AG04450 (cell line): ENCODE results near the gene KNSTRN. TPM values are rescaled to one million over a fixed set of nuclear protein-coding genes. Genes with fewer than 3 reads are reported as not detected.

ENCODE experiments used
- CTCF ChIA-PET: fragments of 300-600, 350-600 bp; formaldehyde crosslinking; extraction: SDS; loops from one replicate; lab custom pipeline; 2022; ENCODE audit warnings: antibody characterized with exemption, inconsistent platforms; lab: Charles Lee
- POLR2A ChIA-PET: fragments of 350-600 bp; formaldehyde crosslinking; extraction: SDS; loops from one replicate; lab custom pipeline; 2021; ENCODE audit warnings: antibody characterized with exemption, inconsistent platforms; lab: Yijun Ruan, JAX
- DNase-seq: peaks from one replicate; pipeline ENCODE4 v3.0.0-alpha.2; 2011; ENCODE audit warnings: low read depth, low spot score
- H3K27ac ChIP-seq: one replicate; pipeline ENCODE4 v1.5.1; 2012; ENCODE audit warnings: low read depth, low read length, control low read depth
- H3K27me3 ChIP-seq: one replicate; pipeline ENCODE4 v1.6.0; 2012; ENCODE audit warnings: low read length; ENCODE audit not compliant: control insufficient read depth, insufficient read depth
- H3K4me3 ChIP-seq: 2 replicates; pipeline ENCODE4 v1.5.1; 2011; ENCODE audit warnings: mild to moderate bottlenecking, low read depth, low read length, control low read depth
- H3K9me3 ChIP-seq: 2 replicates; pipeline ENCODE4 v1.5.1; 2012; ENCODE audit warnings: low read length; ENCODE audit not compliant: control insufficient read depth, insufficient read depth
- polyA plus RNA-seq: library from polyadenylated mRNA; depleted of rRNA; stranded (reverse); fragments of >200 nt; gene quantifications from 2 replicates; pipeline ENCODE4 v1.2.3, GENCODE V29; 2011
- TF ChIP-seq, protein P1 (sequence below): IDR thresholded peaks from 2 replicates; pipeline ENCODE4 v1.5.1; 2011; ENCODE audit warnings: low read depth, low read length, control low read depth, inconsistent platforms

The KNSTRN gene
- polyA plus RNA-seq, 1 experiment = 18.2 TPM

DNA sequence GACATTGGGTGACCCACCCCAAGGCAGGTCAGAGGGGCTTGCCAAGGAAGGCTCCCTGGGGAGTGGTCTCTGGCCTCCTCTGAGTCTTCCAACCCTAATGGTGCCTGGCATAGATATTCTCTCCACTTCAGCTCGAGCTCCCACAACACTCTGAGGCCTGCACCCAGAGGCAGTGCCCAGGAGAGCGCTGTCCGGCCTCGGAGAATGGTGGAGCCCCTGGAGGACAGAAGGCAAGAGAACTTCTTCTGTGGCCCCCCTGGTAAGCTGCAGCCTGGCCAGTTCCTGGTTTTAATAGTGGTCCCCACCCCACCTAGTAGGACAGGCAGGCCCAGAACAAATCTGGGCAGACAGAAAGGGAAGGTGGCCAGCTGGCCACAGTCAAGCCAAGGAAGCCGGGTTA lies 17.5 kb upstream of the KNSTRN start:
- DNase-seq = no peak
- POLR2A ChIA-PET = interaction anchor here (1.1 kb wide), 1 partner anchor 25 kb away, joined by 3 read pairs; no protein-coding TSS in a partner anchor
- Histone ChIP-seq H3K9me3 (peaks cover 3% of the 10 kb centered on the region; the same call in 1 of the 2 replicates), H3K27me3 (peaks cover 44% of the 10 kb centered on the region), H3K4me3 (no peak overlapping the region), H3K27ac (no peak overlapping the region)
- CTCF ChIA-PET = no interaction called here
- TF ChIP-seq, protein P1, sequence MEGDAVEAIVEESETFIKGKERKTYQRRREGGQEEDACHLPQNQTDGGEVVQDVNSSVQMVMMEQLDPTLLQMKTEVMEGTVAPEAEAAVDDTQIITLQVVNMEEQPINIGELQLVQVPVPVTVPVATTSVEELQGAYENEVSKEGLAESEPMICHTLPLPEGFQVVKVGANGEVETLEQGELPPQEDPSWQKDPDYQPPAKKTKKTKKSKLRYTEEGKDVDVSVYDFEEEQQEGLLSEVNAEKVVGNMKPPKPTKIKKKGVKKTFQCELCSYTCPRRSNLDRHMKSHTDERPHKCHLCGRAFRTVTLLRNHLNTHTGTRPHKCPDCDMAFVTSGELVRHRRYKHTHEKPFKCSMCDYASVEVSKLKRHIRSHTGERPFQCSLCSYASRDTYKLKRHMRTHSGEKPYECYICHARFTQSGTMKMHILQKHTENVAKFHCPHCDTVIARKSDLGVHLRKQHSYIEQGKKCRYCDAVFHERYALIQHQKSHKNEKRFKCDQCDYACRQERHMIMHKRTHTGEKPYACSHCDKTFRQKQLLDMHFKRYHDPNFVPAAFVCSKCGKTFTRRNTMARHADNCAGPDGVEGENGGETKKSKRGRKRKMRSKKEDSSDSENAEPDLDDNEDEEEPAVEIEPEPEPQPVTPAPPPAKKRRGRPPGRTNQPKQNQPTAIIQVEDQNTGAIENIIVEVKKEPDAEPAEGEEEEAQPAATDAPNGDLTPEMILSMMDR = no peak

DNA sequence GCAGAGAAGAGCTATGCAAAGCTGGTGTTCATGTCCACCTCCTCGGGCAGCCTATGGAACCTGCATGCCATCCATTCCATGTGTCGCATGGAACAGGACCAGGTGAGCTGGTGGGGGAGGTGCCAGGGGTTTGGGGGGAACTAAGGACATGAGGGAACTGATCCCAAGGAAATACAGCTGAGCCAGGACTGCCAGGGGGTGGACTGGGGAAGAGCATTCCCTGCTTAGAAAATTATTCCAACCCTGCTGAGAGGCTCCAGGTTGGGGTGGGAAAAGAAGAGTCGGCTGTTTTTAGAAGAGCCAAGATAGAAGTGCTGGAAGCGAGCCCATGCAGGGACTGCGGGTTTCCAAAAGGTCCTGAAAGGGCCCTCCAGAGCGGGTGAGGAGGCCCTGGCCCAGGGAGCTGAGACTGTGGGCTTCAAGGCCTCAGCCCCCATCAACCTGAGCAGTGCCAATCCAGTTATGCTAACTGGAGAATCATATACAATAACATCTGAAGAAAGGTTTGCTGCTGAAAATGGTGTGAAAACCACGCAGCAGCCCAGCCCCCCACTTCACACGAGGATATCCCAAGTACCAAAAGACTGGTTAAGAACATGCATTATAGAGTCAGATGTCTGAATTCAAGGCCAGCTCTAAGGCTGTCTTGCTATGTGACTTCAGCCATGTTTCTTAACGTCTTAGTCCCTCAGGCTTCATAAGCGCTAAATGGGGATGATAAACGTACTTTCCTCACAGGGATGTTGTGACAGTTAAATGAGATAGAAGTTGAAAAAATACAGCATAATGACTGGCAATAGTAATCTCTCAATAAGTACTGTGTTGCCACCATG lies 16.7 kb upstream of the KNSTRN start:
- Histone ChIP-seq H3K27ac (no peak overlapping the region), H3K4me3 (no peak overlapping the region), H3K27me3 (peaks cover 36% of the 10 kb centered on the region), H3K9me3 (peaks cover 3% of the 10 kb centered on the region; the same call in 1 of the 2 replicates)
- ChIA-PET POLR2A (interaction anchor here (1.1 kb wide), 1 partner anchor 26 kb away, joined by 3 read pairs; no protein-coding TSS in a partner anchor), CTCF (interaction anchor here (2.3 kb wide), 1 partner anchor 17 kb away, joined by 8 read pairs; the partner anchor contains the start of gene KNSTRN)
- DNase-seq = no peak
- TF ChIP-seq, protein P1 = no peak

DNA sequence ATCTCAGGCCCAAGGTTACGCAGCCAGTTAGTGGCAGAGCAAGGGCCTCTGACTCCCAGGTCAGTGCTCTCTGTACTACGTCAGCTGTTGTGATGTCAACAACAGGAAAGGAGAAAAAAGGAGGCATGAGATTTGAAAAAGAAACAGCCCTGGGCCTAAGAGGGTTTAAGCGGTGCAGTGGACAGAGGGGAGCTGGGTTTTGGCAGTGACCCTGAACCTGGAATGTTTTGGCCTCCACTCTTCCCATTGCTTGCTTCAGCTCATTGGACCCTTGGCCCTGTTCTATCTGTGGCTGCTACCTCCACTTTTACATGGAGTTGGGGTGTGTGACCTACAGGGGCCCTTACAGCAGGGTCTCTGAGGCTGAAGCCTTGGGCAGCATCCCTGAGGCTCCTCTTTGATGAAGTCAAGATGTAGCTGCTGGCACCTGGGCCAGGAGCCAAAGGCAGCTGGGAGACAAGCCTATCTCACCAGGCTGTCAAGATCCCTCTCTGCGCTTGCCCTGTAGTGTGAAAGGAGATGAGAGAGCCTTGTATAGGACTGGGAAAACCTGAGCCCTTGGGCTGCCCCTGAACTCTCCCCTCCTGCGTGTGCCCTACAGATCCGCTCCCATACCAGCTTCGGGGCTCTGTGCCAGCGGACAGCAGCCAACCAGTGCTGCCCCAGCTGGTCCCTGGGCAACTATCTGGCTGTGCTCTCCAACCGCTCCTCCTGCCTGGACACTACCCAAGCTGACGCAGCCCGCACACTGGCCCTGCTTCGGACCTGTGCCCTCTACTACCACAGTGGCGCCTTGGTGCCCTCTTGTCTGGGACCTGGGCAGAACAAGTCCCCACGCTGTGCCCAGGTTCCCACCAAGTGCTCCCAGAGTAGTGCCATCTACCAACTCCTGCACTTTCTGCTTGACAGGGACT lies 15.8 kb upstream of the KNSTRN start:
- peaks cover 32% of the 10 kb centered on the region for H3K27me3 ChIP-seq
- ChIA-PET CTCF (interaction anchor here (0.6 to 2.3 kb wide), 2 partner anchors 16 to 289 kb away, joined by 3 to 8 read pairs; partner anchors contain the start of gene KNSTRN), POLR2A (no interaction called here)
- TF ChIP-seq, protein P1 = no peak
- DNase-seq = no peak
- no peak overlapping the region for H3K27ac ChIP-seq
- H3K9me3 ChIP-seq = peaks cover 3% of the 10 kb centered on the region; the same call in 1 of the 2 replicates
- no peak overlapping the region for H3K4me3 ChIP-seq

DNA sequence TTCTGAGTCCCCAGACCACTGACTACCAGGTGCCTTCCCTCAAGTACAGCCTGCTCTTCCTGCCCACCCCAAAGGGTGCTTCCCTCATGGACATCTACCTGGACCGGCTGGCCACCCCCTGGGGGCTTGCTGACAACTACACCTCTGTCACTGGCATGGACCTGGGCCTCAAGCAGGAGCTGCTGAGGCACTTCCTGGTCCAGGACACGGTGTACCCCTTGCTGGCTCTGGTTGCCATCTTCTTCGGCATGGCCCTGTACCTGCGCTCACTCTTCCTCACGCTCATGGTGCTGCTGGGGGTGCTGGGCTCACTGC lies 15.2 kb upstream of the KNSTRN start:
- CTCF ChIA-PET = interaction anchor here (0.8 to 3.3 kb wide), 5 partner anchors 15 to 55 kb away, joined by 5 to 16 read pairs (median 8); partner anchors contain the start of genes CCDC9B and KNSTRN
- Histone ChIP-seq H3K4me3 (no peak overlapping the region), H3K27ac (no peak overlapping the region), H3K27me3 (peaks cover 30% of the 10 kb centered on the region), H3K9me3 (peaks cover 3% of the 10 kb centered on the region; the same call in 1 of the 2 replicates)
- TF ChIP-seq, protein P1 = no peak
- no peak for DNase-seq
- POLR2A ChIA-PET = no interaction called here
